Mucosa of stomach (tissue), 1 donor: ENCODE data around the gene RABGAP1L.
"Not testable (repeated sequence)": the region's sequence is repeated elsewhere in the genome, so short reads cannot be mapped to it uniquely, and the experiment has no call there.

Experiments used
- H3K27me3 ChIP-seq: one replicate; pipeline ENCODE4 v1.7.0; 2013; ENCODE audit warnings: mild to moderate bottlenecking, low read length; ENCODE audit not compliant: control insufficient read depth, insufficient read depth
- H3K36me3 ChIP-seq: one replicate; pipeline ENCODE4 v1.7.0; 2013; ENCODE audit warnings: low read length; ENCODE audit not compliant: control insufficient read depth, insufficient read depth
- H3K4me1 ChIP-seq: one replicate; pipeline ENCODE4 v1.7.0; 2013; ENCODE audit warnings: mild to moderate bottlenecking, low read length; ENCODE audit not compliant: control insufficient read depth, insufficient read depth
- H3K4me3 ChIP-seq: one replicate; pipeline ENCODE4 v1.7.0; 2013; ENCODE audit warnings: low read length
- H3K9ac ChIP-seq: one replicate; pipeline ENCODE4 v1.7.0; 2013; ENCODE audit warnings: mild to moderate bottlenecking, low read length, moderate library complexity
- H3K9me3 ChIP-seq: one replicate; pipeline ENCODE4 v1.7.0; 2013; ENCODE audit warnings: mild to moderate bottlenecking, low read length, moderate library complexity; ENCODE audit not compliant: control insufficient read depth
- donor health status: Pancreatic carcinoma.

Gene RABGAP1L

GRCh38 chr1:174225499-174226204, 66.3 kb downstream of the RABGAP1L start:
- no peak overlapping the region for H3K9ac ChIP-seq
- H3K27me3 ChIP-seq = no peaks in the 10 kb centered on the region
- no peaks in the 10 kb centered on the region for H3K4me1 ChIP-seq

GRCh38 chr1:174230399-174230798, 71.1 kb downstream of the RABGAP1L start:
- Histone ChIP-seq H3K36me3 (no peaks in the 10 kb centered on the region), H3K9me3 (no peaks in the 10 kb centered on the region), H3K9ac (no peak overlapping the region), H3K4me1 (no peaks in the 10 kb centered on the region), H3K27me3 (no peaks in the 10 kb centered on the region), H3K4me3 (no peak overlapping the region)

More at GRCh38 chr1:174225499-174226204, 66.3 kb downstream of the RABGAP1L start:
- H3K36me3 ChIP-seq = no peaks in the 10 kb centered on the region
- H3K4me3 ChIP-seq = no peak overlapping the region
- H3K9me3 ChIP-seq = no peaks in the 10 kb centered on the region

GRCh38 chr1:174232761-174233160, 73.4 kb downstream of the RABGAP1L start:
- no peaks in the 10 kb centered on the region for H3K4me1 ChIP-seq

DNA sequence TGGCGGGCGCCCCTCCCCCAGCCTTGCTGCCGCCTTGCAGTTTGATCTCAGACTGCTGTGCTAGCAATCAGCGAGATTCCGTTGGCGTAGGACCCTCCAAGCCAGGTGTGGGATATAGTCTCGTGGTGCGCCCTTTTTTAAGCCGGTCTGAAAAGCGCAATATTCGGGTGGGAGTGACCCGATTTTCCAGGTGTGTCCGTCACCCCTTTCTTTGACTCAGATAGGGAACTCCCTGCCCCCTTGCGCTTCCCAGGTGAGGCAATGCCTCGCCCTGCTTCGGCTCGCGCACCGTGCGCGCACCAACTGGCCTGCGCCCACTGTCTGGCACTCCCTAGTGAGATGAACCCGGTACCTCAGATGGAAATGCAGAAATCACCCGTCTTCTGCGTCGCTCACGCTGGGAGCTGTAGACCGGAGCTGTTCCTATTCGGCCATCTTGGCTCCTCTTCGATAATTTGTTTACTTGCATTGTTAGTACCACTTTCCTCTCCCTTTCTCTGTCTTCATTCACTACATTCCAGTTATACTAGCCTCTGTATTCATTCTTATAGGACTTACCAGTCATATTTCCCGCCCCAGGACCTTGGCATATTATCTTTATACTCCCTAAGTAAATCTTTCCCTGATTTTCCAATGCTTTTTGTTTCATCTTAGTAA, 79.7 kb downstream of the RABGAP1L start:
- not testable (repeated sequence) for H3K4me3 ChIP-seq, H3K27me3 ChIP-seq, H3K9me3 ChIP-seq, H3K9ac ChIP-seq, H3K36me3 ChIP-seq, H3K4me1 ChIP-seq

More at GRCh38 chr1:174232761-174233160, 73.4 kb downstream of the RABGAP1L start:
- Histone ChIP-seq H3K27me3 (no peaks in the 10 kb centered on the region), H3K9ac (no peak overlapping the region), H3K4me3 (no peak overlapping the region), H3K9me3 (no peaks in the 10 kb centered on the region), H3K36me3 (no peaks in the 10 kb centered on the region)

DNA sequence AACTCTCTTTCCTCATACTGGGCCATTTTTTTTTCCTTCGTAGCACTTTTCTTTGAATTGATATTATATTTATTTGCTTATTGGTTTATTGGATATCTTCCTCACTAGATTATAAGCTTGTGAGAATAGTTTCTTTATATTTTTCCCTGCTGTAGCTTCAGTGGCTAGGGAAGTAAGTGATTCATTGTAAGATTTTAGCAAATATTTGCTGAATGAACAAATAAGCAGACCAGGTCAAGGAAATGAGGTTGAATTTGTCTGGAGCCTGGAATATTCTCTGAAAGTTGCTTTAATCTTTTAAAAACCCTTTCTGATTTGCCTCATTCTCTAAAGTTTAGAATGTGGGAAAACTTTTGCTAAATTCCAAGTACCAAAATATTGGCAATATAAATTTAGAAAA, 80.2 kb downstream of the RABGAP1L start:
- Histone ChIP-seq H3K36me3 (no peaks in the 10 kb centered on the region), H3K4me1 (no peaks in the 10 kb centered on the region), H3K27me3 (no peaks in the 10 kb centered on the region), H3K4me3 (no peak overlapping the region), H3K9me3 (no peaks in the 10 kb centered on the region), H3K9ac (no peak overlapping the region)

- no peaks in the 10 kb centered on the region for H3K36me3 ChIP-seq
- no peaks in the 10 kb centered on the region for H3K27me3 ChIP-seq
- no peak overlapping the region for H3K4me3 ChIP-seq
- H3K4me1 ChIP-seq = no peaks in the 10 kb centered on the region
- H3K9me3 ChIP-seq = no peaks in the 10 kb centered on the region
- H3K9ac ChIP-seq = no peak overlapping the region
Measured at GRCh38 chr1:174242856-174243255, 83.5 kb downstream of the RABGAP1L start.

DNA sequence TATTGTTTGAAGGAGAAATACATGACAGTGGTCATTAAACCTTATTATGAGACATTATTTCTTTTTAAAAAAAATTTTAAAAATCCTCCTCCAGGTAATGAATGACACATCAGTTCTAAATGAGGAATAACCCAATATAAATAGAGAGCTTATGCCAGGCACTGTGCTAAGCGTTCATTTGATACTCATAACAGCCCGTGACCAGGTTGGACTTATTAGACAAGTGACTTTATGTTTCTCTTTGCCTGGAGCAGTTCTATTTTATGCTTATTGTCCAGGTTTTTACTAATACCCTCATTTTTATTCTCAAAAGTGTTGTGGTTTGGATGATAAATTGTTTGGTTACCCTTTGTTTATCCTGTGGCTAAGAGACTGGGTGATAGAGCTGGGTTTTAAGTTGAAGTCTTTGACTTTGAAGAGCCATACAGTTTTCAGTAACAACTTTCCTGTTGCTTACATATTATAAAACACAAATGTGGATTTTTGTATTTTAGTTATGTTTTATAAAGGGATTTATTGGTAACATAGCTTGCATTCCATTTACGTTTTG, 84.2 kb downstream of the RABGAP1L start:
- Histone ChIP-seq H3K9me3 (no peaks in the 10 kb centered on the region), H3K9ac (no peak overlapping the region), H3K4me3 (no peak overlapping the region), H3K36me3 (no peaks in the 10 kb centered on the region), H3K27me3 (no peaks in the 10 kb centered on the region), H3K4me1 (no peaks in the 10 kb centered on the region)

DNA sequence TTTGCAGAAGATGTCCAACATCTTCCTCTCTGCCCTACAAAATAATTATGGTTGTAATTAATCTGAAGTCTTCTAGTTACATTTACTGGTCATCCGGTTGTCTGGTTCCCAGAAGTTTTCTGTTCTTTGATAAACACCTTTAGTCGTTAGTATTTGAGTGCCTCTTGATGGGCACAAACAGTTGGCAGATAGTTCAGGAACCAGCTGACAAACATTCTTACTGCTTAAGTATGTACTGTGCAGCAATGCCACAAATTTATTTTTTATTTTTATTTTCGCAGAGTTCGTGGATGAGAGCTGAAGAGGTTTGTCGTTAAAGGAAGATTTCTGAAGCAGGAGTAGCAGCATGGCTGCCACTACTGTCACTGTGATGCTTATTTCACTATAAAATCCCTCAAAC, 84.7 kb downstream of the RABGAP1L start:
- Histone ChIP-seq H3K9me3 (no peaks in the 10 kb centered on the region), H3K4me1 (no peaks in the 10 kb centered on the region), H3K27me3 (no peaks in the 10 kb centered on the region), H3K4me3 (no peak overlapping the region), H3K9ac (no peak overlapping the region), H3K36me3 (no peaks in the 10 kb centered on the region)

DNA sequence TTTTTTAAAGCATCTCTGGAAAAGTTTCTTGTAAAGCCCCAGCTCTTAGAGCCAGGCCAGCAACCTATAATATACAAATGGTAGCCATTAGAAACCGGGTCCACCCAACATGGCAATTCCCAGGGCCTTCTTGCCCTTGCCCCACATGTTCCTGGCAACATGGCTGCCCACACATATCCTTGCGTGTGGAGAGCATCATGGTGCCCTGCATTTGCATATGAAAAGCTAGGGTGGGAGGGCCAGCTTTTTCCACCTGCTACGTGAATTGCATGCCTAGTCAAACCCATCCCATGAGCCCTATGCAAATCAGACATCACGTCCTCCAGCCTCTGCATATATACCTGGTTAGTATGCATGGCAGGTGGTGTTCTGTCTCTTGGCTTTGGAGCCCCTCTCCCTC, 88.2 kb downstream of the RABGAP1L start:
- Histone ChIP-seq H3K4me1 (no peaks in the 10 kb centered on the region), H3K9ac (no peak overlapping the region), H3K9me3 (no peaks in the 10 kb centered on the region), H3K27me3 (no peaks in the 10 kb centered on the region), H3K4me3 (no peak overlapping the region), H3K36me3 (no peaks in the 10 kb centered on the region)

GRCh38 chr1:174248041-174248440, 88.7 kb downstream of the RABGAP1L start:
- Histone ChIP-seq H3K27me3 (no peaks in the 10 kb centered on the region), H3K36me3 (no peaks in the 10 kb centered on the region), H3K9me3 (no peaks in the 10 kb centered on the region), H3K4me3 (no peak overlapping the region), H3K9ac (no peak overlapping the region), H3K4me1 (no peaks in the 10 kb centered on the region)

DNA sequence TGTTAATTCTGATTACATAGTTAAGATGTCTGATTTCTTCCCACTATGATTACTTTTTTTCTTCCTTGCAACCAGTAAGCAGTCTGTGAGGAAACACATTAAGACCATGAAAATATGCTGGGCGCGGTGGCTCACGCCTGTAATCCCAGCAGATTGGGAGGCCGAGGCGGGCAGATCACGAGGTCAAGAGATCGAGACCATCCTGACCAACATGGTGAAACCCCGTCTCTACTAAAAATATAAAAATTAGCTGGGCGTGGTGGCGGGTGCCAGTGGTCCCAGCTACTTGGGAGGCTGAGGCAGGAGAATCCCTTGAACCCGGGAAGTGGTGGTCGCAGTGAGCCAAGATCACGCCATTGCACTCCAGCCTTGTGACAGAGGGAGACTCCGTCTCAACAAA, 97.1 kb downstream of the RABGAP1L start:
- not testable (repeated sequence) for H3K4me3 ChIP-seq, H3K36me3 ChIP-seq, H3K9me3 ChIP-seq, H3K27me3 ChIP-seq, H3K4me1 ChIP-seq, H3K9ac ChIP-seq

DNA sequence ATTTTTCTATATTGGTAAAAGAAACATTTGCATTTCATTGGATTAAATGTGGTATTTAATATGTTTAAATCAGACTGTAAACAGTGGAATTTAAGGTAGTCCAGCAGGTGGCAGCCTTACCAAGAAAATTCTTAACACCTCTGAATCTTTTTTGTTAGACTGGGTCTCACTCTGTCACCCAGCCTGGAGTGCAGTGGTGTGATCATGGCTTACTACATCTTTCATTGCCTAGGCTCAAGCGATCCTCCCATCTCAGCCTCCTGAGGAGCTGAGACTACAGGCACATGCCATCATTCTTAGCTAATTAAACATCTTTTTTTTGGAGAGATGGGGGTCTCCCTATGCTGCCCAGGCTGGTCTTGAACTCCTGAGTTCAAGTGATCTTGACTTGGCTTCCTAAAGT, 98.8 kb downstream of the RABGAP1L start:
- no peak overlapping the region for H3K4me3 ChIP-seq
- H3K27me3 ChIP-seq = no peaks in the 10 kb centered on the region
- H3K4me1 ChIP-seq = no peaks in the 10 kb centered on the region
- no peaks in the 10 kb centered on the region for H3K9me3 ChIP-seq
- H3K36me3 ChIP-seq = no peaks in the 10 kb centered on the region
- H3K9ac ChIP-seq = no peak overlapping the region
